Effector CD8-positive, alpha-beta T cell (primary cell): ENCODE measurements around the gene TIMM22.

Experiments used
- DNase-seq: peaks from one replicate; lab custom pipeline; 2025; lab: John Stamatoyannopoulos, UW

TIMM22 gene

GRCh38 chr17:1001640-1002411 lies 4.9 kb downstream of the TIMM22 start:
- DNase-seq: no peak

DNA sequence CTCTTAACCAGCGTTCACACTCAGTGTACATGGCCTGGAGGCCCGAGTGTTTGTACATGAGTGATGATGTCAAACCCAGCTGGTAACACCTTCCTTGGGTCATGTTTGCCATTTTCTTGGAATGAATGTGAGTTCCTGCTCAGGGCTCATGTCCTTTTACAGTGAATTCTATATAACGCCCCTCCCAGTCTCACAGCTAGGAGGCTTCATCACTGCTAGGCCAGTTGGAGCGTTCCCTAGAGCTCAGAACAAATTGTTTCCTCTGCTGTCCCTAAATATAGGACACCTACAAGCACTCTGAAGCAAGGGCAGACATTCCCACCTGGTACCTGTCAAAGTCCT lies 5.5 kb downstream of the TIMM22 start:
- no peak for DNase-seq

GRCh38 chr17:1002771-1003555 lies 6.0 kb downstream of the TIMM22 start:
- DNase-seq: no peak

- DNase-seq: no peak
Observed at GRCh38 chr17:1003633-1003971, 6.7 kb downstream of the TIMM22 start.

- no peak for DNase-seq
Observed at GRCh38 chr17:1003972-1004768, 7.2 kb downstream of the TIMM22 start.

- no peak for DNase-seq
Observed at GRCh38 chr17:1004769-1005295, 7.9 kb downstream of the TIMM22 start.

- DNase-seq: no peak
Observed at GRCh38 chr17:1005361-1005946, 8.5 kb downstream of the TIMM22 start.

DNA sequence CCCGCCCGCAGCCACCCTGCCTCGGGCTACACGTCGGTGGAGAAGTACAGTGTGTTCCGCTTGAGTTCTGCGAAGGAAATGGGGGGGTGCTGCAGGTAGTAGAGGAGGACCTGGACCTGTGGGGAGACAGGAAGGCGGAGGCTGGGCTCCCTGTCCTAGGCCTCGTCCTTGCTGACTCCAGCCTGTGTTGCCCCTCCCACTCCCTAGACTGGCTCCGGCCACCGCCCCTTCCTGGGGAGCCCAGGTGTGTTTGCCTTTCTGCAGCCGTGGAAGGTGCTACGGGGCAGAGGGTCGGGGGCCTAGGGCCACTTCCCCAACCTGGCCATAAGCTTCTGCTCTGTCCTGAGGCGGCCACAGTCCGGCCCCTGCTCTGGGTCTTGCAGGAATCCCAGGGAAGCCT lies 9.1 kb downstream of the TIMM22 start:
- DNase-seq: no peak

DNA sequence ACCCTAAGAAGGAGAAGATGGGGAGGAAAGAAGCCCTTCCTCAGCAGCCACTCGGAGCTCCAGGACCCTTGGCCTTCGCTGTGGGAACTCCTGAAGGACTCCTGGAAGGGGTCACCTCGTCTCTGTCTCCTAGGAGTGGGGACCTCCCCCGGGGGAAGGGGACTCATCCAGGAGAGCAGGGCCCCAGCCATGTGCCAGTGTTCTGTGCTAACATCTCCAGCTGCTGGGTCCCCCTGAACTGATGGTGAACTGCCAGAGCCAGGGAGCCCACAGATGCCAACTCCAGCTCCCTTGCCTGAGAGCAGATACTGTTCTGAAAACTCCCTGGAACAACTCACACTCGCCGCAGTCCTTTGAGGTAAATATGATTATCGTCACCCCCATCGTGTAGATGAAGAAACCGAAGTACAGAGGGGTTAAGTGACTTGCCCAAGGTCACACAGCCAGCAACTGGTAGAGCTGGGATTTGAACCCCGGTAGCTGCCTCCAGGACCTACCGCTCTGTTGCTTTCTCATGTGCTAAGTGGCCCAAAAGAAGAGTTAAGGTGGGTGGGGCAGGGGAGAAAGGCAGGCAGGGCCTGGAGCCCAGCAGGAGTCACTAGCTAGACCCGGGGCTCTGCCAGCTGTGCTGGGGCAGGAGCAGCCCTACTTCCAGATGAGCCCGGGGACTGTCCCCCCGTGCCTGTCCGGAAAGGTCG lies 10.5 kb downstream of the TIMM22 start:
- DNase-seq: no peak

DNA sequence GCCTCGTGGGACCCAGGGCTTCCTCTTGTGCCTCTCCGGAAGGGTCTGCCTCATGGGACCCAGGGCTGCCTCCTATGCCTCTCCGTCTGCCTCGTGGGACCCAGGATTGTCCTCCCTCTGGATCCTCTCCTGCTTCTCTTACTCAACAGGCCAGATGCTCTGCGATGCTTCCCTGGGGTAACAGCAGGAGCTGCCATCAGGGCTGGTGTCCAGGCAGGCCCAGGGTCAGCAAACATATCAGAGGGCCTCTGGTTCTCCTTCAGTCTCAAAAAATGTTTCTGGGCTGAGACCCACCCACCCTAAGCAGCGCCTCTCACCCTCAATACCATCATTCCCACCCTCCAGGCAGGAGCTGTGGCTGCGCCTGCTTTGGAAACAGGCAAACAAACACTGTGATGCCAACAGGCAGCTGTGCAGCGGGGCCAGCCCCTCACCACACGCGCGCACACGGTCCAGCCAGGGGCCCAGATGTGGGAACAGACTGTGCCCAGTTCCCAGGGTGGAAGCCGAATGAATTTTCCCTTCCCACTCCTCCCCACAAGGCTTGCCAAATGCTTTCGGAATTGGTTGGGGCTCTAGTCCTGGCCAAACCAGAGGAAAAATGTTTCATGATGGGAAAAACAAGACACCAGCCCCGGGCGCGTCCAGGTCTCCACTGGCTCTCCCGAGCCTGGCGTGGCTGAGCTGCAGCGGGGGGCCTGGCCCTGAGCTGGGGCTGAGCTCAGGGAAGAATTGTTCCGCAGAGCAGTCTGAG lies 11.3 kb downstream of the TIMM22 start:
- DNase-seq: no peak

- no peak for DNase-seq
Observed at GRCh38 chr17:1009229-1010085, 12.5 kb downstream of the TIMM22 start.

DNA sequence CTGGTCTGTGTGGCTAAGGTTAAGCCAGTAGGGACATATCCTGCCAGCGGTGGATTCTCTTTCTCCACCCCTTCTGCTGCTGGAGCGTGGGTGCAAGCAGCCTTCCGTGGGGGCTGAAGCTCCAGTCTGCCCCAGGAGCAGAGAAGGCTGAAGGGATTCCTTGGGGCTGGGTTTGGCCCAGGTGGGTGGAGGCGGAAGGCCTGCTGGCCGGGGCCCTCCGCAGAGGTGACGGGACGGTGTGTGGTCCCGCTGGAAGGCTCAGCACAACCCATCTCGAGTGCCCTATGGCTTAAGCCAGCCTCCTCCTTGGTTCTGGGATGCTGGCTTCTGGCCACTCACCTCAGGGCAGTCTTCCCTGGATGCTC lies 13.1 kb downstream of the TIMM22 start:
- DNase-seq: no peak

DNA sequence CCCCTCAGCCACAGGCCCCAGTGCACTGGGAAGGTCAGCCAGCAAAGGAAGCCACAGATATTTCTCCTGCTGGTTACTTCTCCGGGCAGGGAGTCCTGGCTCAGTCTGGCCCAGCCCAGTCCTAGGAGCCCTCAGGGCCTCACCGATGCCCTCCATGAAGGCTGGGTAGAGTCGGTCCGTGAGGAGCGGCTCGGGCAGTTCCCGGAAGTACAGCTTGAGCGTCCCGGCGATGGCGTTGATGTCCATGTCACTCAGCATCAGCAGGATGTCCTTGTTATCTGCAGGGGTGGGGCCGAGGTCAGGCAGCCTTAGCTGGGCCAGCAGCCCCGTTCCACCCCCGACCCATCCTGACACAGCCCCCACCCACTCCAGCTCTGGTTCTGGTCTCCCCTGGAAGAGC lies 13.7 kb downstream of the TIMM22 start:
- no peak for DNase-seq

GRCh38 chr17:1011138-1011537 lies 14.2 kb downstream of the TIMM22 start:
- no peak for DNase-seq

DNA sequence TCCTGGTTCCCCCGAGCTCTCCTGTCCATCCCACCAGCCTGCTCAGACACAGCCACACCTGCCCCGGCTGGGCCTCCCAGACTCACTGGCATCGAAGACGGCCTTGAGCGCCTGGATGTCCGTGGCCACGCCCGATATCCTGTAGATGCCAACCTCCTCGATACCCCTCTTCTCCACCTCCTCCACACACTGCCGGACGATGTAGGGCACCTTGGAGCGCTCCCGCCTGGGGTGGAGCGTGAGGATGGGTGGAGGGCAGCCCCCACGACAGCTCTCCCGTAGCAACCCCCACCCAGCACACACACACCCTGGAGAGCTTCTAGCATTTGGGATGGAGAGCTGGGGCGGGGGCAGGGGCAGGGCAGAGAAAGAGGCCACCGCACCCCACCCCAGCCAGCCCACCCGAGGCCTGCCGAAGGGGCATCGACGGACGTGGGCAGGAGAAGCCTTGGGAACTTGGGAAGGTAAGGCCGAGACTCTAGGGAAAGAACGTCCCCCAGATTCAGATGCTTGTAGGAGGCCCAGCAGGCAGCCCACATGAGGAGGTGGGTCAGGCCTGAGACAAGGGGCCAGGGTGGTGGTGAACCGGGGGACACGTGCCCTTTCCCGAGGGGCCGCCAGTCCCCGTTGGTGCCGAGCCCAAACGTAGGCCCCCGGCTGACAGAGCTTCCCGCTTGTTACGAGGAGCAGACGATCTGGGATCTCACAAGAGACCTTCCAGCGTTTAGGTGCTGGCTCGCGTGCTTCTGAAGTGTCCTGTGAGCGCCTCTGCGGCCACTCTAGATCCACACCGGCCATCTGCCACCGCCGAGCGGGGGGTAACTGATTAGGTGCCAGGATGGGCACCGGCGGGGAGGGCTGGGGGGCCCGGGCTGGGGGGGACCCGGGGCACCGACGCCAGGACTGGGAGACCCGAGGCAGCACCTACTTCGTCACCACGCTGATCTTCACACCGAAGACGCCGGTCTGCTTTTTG lies 15.1 kb downstream of the TIMM22 start:
- no peak for DNase-seq

GRCh38 chr17:1012823-1013728 lies 16.1 kb downstream of the TIMM22 start:
- no peak for DNase-seq

- DNase-seq: no peak
Observed at GRCh38 chr17:1013729-1014090, 16.8 kb downstream of the TIMM22 start.

- DNase-seq: no peak
Observed at GRCh38 chr17:1018547-1018946, 21.6 kb downstream of the TIMM22 start.
